ENCODE measurements around the gene SMARCAL1. TPM values are rescaled to one million over a fixed set of nuclear protein-coding genes. Genes with fewer than 3 reads are reported as not detected.

Gene SMARCAL1
- total and polyA plus RNA-seq, 2 experiments from 2014 or later, result 10.3 to 17.2 TPM

DNA sequence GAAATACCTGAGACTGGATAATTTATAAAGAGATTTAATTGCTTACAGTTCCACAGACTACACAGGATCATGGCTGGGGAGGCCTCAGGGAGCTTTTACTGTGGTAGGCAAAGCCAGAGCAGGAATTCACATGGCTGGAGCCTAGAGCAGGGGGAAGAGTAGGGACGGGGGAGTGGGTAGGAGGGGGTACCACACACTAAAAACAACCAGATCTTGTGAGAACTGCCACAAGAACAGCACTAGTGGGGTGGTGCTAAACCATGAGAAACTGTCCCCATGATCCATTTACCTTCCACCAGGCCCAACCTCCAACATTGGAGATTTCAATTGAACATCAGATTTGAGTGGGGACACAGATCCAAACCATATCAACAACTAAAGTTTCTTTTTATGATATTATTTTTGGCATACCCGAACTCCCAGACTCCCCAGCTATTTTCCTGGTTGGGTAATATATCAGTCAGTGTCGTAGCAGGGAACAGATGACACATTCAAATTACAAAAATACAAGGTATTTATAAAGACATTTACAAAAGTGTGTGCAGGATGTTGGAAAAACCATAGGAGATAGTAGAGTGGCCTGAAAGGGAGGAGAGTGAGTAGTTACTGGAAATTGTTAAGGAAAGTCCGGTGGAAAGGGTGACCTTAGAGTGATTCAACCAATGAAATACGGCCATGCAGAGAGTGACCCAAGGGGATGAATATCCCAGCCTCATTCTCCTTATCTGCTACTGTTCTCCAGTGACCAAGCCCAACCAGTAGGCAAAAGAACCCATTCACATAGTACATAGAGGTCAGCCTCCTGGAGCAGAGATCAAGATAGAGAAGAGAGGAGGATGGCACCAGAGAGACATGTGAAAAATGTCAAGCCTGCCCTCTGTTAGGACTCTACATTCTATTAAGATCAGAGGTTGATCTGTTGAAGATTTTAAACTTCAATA lies 95.2 kb downstream of the SMARCAL1 start:
- Histone ChIP-seq H2AFZ (no peak overlapping the region), H3K4me1 (ENCODE audit: insufficient read depth) (0 out of 2 replicates have a peak, but pooled peaks cover under 1% of the 10 kb centered on the region), H3K9me2 (ENCODE audit: insufficient read depth) (no peaks in the 10 kb centered on the region), H3K27ac (ENCODE audit: low read depth) (peak overlapping the region; percentile 90), H4K20me1 (replicated peaks; ENCODE audit: insufficient read depth) (peaks cover 34% of the 10 kb centered on the region), H3K79me2 (replicated peaks; ENCODE audit: insufficient read depth) (peaks cover 10% of the 10 kb centered on the region; the same call in 1 of the 2 replicates), H3K4me3 (no peak overlapping the region), H3F3A (replicated peaks; ENCODE audit: low read depth) (peaks cover 37% of the 10 kb centered on the region), H3K36me3 (ENCODE audit: insufficient read depth) (peaks cover 30% of the 10 kb centered on the region; the same call in 1 of the 2 replicates), H3K27me3 (ENCODE audit: insufficient read depth) (no peaks in the 10 kb centered on the region), H3K4me2 (no peak overlapping the region)
- Mint-ChIP-seq H3K27me3 (ENCODE audit: insufficient read depth, low read depth, poor library complexity) (peaks cover 5% of the 10 kb centered on the region), H3K27ac (peak overlapping the region; percentile 15), H3K4me1 (peaks cover 10% of the 10 kb centered on the region; the same call in 2 of the 3 replicates), H3K4me3 (no peak overlapping the region), H3K9me3 (no peaks in the 10 kb centered on the region), H3K36me3 (ENCODE audit: low read depth) (peaks cover 42% of the 10 kb centered on the region)
- TF ChIP-seq POLR2AphosphoS5 (IDR thresholded peaks at IDR 0.05; ENCODE audit: low read depth) (peak; percentile 37; the same call in 1 of the 2 replicates), REST (IDR thresholded peaks at IDR 0.05; ENCODE audit: unreplicated experiment) (no peak)
- TF ChIP-seq, protein P1, sequence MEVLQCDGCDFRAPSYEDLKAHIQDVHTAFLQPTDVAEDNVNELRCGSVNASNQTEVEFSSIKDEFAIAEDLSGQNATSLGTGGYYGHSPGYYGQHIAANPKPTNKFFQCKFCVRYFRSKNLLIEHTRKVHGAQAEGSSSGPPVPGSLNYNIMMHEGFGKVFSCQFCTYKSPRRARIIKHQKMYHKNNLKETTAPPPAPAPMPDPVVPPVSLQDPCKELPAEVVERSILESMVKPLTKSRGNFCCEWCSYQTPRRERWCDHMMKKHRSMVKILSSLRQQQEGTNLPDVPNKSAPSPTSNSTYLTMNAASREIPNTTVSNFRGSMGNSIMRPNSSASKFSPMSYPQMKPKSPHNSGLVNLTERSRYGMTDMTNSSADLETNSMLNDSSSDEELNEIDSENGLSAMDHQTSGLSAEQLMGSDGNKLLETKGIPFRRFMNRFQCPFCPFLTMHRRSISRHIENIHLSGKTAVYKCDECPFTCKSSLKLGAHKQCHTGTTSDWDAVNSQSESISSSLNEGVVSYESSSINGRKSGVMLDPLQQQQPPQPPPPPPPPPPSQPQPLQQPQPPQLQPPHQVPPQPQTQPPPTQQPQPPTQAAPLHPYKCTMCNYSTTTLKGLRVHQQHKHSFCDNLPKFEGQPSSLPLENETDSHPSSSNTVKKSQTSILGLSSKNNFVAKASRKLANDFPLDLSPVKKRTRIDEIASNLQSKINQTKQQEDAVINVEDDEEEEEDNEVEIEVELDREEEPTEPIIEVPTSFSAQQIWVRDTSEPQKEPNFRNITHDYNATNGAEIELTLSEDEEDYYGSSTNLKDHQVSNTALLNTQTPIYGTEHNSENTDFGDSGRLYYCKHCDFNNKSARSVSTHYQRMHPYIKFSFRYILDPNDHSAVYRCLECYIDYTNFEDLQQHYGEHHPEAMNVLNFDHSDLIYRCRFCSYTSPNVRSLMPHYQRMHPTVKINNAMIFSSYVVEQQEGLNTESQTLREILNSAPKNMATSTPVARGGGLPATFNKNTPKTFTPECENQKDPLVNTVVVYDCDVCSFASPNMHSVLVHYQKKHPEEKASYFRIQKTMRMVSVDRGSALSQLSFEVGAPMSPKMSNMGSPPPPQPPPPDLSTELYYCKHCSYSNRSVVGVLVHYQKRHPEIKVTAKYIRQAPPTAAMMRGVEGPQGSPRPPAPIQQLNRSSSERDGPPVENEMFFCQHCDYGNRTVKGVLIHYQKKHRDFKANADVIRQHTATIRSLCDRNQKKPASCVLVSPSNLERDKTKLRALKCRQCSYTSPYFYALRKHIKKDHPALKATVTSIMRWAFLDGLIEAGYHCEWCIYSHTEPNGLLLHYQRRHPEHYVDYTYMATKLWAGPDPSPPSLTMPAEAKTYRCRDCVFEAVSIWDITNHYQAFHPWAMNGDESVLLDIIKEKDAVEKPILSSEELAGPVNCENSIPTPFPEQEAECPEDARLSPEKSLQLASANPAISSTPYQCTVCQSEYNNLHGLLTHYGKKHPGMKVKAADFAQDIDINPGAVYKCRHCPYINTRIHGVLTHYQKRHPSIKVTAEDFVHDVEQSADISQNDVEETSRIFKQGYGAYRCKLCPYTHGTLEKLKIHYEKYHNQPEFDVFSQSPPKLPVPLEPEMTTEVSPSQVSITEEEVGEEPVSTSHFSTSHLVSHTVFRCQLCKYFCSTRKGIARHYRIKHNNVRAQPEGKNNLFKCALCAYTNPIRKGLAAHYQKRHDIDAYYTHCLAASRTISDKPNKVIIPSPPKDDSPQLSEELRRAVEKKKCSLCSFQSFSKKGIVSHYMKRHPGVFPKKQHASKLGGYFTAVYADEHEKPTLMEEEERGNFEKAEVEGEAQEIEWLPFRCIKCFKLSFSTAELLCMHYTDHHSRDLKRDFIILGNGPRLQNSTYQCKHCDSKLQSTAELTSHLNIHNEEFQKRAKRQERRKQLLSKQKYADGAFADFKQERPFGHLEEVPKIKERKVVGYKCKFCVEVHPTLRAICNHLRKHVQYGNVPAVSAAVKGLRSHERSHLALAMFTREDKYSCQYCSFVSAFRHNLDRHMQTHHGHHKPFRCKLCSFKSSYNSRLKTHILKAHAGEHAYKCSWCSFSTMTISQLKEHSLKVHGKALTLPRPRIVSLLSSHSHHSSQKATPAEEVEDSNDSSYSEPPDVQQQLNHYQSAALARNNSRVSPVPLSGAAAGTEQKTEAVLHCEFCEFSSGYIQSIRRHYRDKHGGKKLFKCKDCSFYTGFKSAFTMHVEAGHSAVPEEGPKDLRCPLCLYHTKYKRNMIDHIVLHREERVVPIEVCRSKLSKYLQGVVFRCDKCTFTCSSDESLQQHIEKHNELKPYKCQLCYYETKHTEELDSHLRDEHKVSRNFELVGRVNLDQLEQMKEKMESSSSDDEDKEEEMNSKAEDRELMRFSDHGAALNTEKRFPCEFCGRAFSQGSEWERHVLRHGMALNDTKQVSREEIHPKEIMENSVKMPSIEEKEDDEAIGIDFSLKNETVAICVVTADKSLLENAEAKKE (CRISPR knock-in tag; IDR thresholded peaks at IDR 0.05), result 0 out of 2 replicates have a peak, but pooled peaks have one; percentile 11
- no peak for DNase-seq (ENCODE audit: low spot score)
- ATAC-seq, result peak; percentile 17

Measured in GM23338 (cell line).